Ishikawa (cell line): ENCODE data around the gene KLF13.

Source experiments
- RAD21 ChIP-seq: IDR thresholded peaks from 2 replicates; pipeline ENCODE4 v1.6.1; 2012; ENCODE audit warnings: low read depth
- TAF1 ChIP-seq: IDR thresholded peaks from 2 replicates; pipeline ENCODE4 v1.6.1; 2012; ENCODE audit warnings: low read depth, mild to moderate bottlenecking
- TF ChIP-seq, protein P1 (sequence below): IDR thresholded peaks from 2 replicates; pipeline ENCODE4 v1.6.1; 2012

DNA sequence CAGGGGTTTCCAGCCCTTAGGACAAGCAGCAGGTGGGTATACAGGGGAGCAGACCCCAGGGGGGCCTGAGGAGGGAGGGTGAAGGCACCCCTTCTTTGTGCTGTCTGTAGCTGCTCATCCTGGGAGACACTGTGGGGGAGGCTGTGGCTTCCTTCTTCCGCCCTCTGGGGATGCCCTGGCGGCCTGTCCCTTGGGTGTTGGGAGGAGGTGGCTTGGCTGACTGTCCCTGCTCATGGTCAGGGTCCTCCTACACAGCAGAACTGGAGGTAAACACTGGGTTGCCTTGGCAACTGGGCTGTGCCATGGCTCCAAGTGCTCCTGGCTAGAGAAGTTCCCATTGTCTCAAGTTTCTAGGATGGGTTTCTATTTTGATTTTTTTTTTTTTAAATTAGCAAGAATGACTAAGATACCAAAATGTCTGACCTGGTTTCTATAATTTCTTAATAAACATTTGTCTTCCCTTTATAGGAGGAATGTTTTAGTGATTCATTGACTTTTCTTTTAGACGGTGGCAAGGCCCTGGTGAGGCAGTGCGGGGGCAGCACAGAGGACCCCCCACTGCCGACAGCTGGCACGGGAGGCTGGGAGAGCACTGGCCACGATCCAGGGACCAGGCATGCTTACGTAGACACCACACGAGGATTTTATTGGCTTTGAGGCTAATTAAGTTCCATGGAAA lies 12.4 kb downstream of the KLF13 start:
- TF ChIP-seq, protein P1, sequence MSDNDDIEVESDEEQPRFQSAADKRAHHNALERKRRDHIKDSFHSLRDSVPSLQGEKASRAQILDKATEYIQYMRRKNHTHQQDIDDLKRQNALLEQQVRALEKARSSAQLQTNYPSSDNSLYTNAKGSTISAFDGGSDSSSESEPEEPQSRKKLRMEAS = no peak
- TF ChIP-seq RAD21 (no peak), TAF1 (no peak)
